Suprapubic skin (tissue), 4 donors: ENCODE data around the gene GPBP1. TPM values are rescaled to one million over a fixed set of nuclear protein-coding genes. Genes with fewer than 3 reads are reported as not detected.

Experiments used
- DNase-seq, 2 donors: peaks; one replicate each; pipeline ENCODE4 v3.0.0-alpha.2; 2019; ENCODE audit warnings: low spot score in 2 of 2
- H3K27ac ChIP-seq: fragments of 200-600 bp; sonication (generic); one replicate; pipeline ENCODE4 v1.5.1; 2019
- H3K27me3 ChIP-seq: fragments of 200-600 bp; sonication (generic); one replicate; pipeline ENCODE4 v1.5.1; 2019
- H3K36me3 ChIP-seq: fragments of 200-600 bp; sonication (generic); one replicate; pipeline ENCODE4 v1.5.1; 2019
- H3K4me1 ChIP-seq: fragments of 200-600 bp; sonication (generic); one replicate; pipeline ENCODE4 v1.5.1; 2019
- H3K4me3 ChIP-seq: fragments of 200-600 bp; sonication (generic); one replicate; pipeline ENCODE4 v1.5.1; 2019; ENCODE audit warnings: mild to moderate bottlenecking
- H3K9me3 ChIP-seq: fragments of 200-600 bp; sonication (generic); one replicate; pipeline ENCODE4 v1.5.1; 2019
- EP300 ChIP-seq: sonication (generic); formaldehyde crosslinking; IDR thresholded peaks from one replicate; pipeline ENCODE4 v1.6.1; 2017; ENCODE audit warnings: antibody characterized with exemption
- POLR2A ChIP-seq, 2 donors: fragments of 450-650 bp; IDR thresholded peaks; one replicate each; pipeline ENCODE4 v1.6.1; 2017; ENCODE audit warnings: antibody characterized with exemption in 2 of 2, mild to moderate bottlenecking in 2 of 2, moderate library complexity in 2 of 2
- POLR2AphosphoS5 ChIP-seq, 3 donors: sonication (generic); formaldehyde crosslinking; IDR thresholded peaks; one replicate each; pipeline ENCODE4 v1.6.1; 2017; ENCODE audit warnings: antibody characterized with exemption in 3 of 3
- WGBS: methylation state at CpG from one replicate; pipeline ENCODE4 v1.1.5; 2018; 5-methylcytosine and 5-hydroxymethylcytosine counted together
- total RNA-seq, 4 donors: library from RNA; depleted of rRNA; stranded (reverse); fragments of >200 nt; gene quantifications; one replicate each; pipeline ENCODE4 v1.1.0, GENCODE V29; 2016
- TF ChIP-seq, protein P1 (sequence below), 2 donors: fragments of 200-600 bp in 1 of 2; fragments of 450-650 bp in 1 of 2; sonication (generic) in 1 of 2; IDR thresholded peaks; one replicate each; pipeline ENCODE4 v1.5.1; 2016 to 2019; ENCODE audit warnings: antibody characterized with exemption in 2 of 2, mild to moderate bottlenecking in 1 of 2, moderate library complexity in 1 of 2

GPBP1 gene
- total RNA-seq, 4 donors from 2014 or later: 49.3 to 74.8 (median 62.5) TPM

DNA sequence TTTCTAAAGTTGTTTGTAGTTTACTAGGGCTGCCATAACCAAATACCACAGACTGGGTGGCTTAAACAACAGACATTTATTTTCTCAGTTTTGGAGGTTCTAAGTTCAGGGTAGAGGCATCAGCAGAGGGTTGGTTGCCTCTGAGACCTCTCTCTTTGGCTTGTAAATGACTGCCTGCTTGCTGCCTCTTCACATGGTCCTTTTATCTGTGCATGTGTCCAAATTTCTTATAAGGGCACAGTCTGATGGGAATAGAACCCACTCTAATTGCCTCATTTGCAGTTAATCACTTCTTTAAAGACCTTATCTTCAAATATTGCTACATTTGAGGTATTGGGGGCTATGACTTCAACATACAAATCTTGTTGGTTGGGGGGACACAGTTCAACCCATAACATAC is 36.8 kb downstream of the GPBP1 start:
- TF ChIP-seq, protein P1, sequence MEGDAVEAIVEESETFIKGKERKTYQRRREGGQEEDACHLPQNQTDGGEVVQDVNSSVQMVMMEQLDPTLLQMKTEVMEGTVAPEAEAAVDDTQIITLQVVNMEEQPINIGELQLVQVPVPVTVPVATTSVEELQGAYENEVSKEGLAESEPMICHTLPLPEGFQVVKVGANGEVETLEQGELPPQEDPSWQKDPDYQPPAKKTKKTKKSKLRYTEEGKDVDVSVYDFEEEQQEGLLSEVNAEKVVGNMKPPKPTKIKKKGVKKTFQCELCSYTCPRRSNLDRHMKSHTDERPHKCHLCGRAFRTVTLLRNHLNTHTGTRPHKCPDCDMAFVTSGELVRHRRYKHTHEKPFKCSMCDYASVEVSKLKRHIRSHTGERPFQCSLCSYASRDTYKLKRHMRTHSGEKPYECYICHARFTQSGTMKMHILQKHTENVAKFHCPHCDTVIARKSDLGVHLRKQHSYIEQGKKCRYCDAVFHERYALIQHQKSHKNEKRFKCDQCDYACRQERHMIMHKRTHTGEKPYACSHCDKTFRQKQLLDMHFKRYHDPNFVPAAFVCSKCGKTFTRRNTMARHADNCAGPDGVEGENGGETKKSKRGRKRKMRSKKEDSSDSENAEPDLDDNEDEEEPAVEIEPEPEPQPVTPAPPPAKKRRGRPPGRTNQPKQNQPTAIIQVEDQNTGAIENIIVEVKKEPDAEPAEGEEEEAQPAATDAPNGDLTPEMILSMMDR (IDR thresholded peaks at IDR 0.05): no peak
- Histone ChIP-seq H3K4me1 (peaks cover 35% of the 10 kb centered on the region), H3K27me3 (no peaks in the 10 kb centered on the region), H3K36me3 (peaks cover 19% of the 10 kb centered on the region), H3K4me3 (no peak overlapping the region), H3K9me3 (no peaks in the 10 kb centered on the region), H3K27ac (no peak overlapping the region)
- no peak for DNase-seq

DNA sequence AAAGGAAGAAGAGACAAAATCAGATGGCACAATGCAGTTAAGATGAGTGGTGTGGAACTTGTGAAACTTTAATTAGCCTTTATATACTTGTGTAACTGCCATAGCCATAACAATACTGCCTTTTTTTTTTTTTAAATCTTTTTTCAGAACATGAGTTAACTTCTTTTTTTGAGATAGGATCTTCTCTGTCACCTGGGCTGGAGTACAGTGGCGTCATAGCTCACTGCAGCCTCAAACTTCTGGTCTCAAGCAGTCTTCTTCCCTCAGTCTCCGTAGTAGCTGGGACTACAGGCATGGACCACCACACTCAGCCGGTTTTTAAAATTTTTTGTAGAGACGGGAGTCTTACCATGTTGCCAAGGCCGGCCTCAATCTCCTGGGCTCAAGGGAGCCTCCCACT is 37.2 kb downstream of the GPBP1 start:
- H3K27ac ChIP-seq: no peak overlapping the region
- 83% methylated on average over 5 of the region's 5 CpGs for WGBS
- H3K36me3 ChIP-seq: peaks cover 23% of the 10 kb centered on the region
- TF ChIP-seq, protein P1 (IDR thresholded peaks at IDR 0.05): no peak
- peaks cover 36% of the 10 kb centered on the region for H3K4me1 ChIP-seq
- H3K27me3 ChIP-seq: no peaks in the 10 kb centered on the region
- no peaks in the 10 kb centered on the region for H3K9me3 ChIP-seq
- no peak for DNase-seq
- H3K4me3 ChIP-seq: no peak overlapping the region

DNA sequence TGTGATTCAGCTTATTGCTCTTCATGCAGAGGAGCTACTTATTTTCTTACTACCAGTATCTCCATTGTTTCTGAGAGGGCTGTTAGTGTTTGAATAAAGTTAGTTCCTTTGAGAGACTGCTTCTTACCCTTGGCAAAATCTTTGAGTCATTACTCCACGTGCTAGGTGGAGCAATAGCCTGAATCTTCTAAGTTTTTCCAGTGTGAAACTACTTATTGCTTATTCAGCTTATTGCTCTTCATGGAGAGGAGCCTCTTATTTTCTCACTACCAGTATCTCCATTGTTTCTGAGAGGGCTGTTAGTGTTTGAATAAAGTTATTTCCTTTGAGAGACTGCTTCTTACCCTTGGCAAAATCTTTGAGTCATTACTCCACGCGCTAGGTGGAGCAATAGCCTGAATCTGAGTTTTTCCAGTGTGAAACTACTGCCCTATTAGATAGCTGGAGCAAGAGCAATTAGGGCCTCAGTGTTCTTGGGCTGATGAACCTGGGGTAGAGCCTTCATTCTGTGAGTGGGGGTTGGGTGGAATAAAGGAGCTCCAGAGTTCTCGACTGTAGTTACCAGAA is 41.9 kb downstream of the GPBP1 start:
- Histone ChIP-seq H3K27ac (no peak overlapping the region), H3K36me3 (peaks cover 35% of the 10 kb centered on the region), H3K4me3 (no peak overlapping the region), H3K9me3 (no peaks in the 10 kb centered on the region), H3K27me3 (no peaks in the 10 kb centered on the region), H3K4me1 (peaks cover 12% of the 10 kb centered on the region)
- no peak for DNase-seq
- WGBS: 75% methylated on average over 4 of the region's 4 CpGs
- TF ChIP-seq EP300 (no peak), POLR2AphosphoS5 (IDR thresholded peaks at IDR 0.05) (no peak), POLR2A (IDR thresholded peaks at IDR 0.05) (no peak)
- TF ChIP-seq, protein P1 (IDR thresholded peaks at IDR 0.05): no peak

DNA sequence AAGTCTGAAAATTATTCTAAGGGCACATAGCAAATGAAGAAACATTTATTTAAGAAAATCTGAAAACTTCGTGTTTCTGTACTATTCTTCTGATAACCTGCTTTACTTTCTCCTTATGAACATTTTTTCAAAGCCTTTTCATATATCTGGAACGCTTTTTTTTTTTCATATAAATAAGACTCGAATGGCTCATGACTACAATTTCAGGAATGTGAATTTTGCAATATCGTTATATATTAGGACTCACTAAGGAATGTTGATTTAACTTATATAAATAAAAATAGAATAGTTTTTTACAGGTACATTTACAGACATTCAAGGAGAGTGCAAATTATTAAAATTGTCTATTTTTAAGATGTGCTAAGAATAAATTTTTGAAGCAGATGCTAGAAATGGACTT is 42.9 kb downstream of the GPBP1 start:
- no peak for DNase-seq
- no peak overlapping the region for H3K27ac ChIP-seq
- no peaks in the 10 kb centered on the region for H3K27me3 ChIP-seq
- no peak for TF ChIP-seq POLR2AphosphoS5 (IDR thresholded peaks at IDR 0.05)
- H3K9me3 ChIP-seq: no peaks in the 10 kb centered on the region
- peaks cover 5% of the 10 kb centered on the region for H3K4me1 ChIP-seq
- no peak overlapping the region for H3K4me3 ChIP-seq
- peaks cover 35% of the 10 kb centered on the region for H3K36me3 ChIP-seq
- 48% methylated on average over 4 of the region's 4 CpGs for WGBS

DNA sequence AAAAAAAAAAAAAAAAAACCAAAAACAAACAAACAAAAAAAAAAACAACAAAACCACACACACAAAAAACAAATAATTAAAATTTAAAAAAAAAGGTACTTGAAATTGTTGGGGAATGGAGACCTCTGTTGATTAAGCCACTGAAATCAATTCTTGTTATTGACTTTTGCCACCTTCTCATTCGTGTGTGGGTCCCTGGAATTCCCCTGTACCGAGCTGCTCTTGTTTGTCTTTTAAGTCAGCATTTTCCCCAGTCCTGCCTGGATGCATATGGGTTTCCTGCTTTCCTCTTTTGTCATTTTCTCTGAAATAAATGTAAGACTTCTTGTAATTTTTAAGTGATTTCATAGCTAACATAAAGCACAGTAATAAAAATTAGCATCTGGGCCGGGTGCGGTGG is 45.5 kb downstream of the GPBP1 start:
- 73% methylated on average over 4 of the region's 4 CpGs for WGBS
- Histone ChIP-seq H3K4me1 (peaks cover 5% of the 10 kb centered on the region), H3K27ac (no peak overlapping the region)

More for the DNA sequence above, 45.5 kb downstream of the GPBP1 start:
- Histone ChIP-seq H3K36me3 (peaks cover 29% of the 10 kb centered on the region), H3K9me3 (no peaks in the 10 kb centered on the region), H3K4me3 (no peak overlapping the region), H3K27me3 (no peaks in the 10 kb centered on the region)
- DNase-seq: no peak
- TF ChIP-seq POLR2AphosphoS5 (IDR thresholded peaks at IDR 0.05): no peak
- no peak for TF ChIP-seq EP300
- no peak for TF ChIP-seq POLR2A (IDR thresholded peaks at IDR 0.05)
- TF ChIP-seq, protein P1 (IDR thresholded peaks at IDR 0.05): no peak
